ENCODE measurements around the gene NLGN3. TPM values are rescaled to one million over a fixed set of nuclear protein-coding genes. Genes with fewer than 3 reads are reported as not detected.

NLGN3 gene
- polyA plus RNA-seq = 1 to 10 TPM in 1 of 4 donors, under 1 TPM in 3; 0.27 to 1.2 (median 0.62) TPM
- long read RNA-seq, donor 1 = 0 reads
- long read RNA-seq, donor 2 = 0 reads
- long read RNA-seq, donor 3 = 0 reads
- long read RNA-seq, donor 4 = 0 reads
- long read RNA-seq, donor 5 = 0 reads
- long read RNA-seq, donor 6 = 0 reads
- long read RNA-seq, donor 7 = 0 reads
- long read RNA-seq, donor 8 = 0 reads
- long read RNA-seq, donor 9 = 0 reads
- long read RNA-seq, donor 10, partial matches to known transcripts = 0 of 2 reads
- long read RNA-seq, donor 10, other reads (novel, unspliced or antisense) = 0 of 2 reads

DNA sequence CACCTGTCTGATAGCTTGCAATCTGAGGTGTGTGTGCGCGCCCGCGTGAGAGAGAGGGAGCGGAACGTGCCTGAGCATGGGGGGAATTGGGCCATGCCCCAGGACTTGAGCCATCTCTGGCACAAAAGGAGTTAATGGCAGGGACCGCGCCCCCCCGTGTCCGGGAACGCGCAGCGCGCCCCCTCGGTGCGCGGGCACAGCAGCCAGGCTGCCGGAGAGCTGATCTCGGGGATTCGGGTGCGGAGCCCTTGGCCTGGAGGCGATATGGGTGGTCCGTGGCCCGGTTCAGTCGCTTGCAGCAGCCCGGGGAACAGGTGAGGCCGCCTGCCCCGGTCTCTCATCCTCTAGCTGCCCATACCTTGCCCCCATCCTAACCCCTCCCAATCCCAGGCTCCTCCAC is at the start of gene NLGN3:
Gene NLGN3, plus strand, starts transcription at position 191 of the 400 bp plus-strand sequence. CDS start 2,909 bp downstream, outside the sequence.
- Histone ChIP-seq H3K9me3 (ENCODE audit: control insufficient read depth in 2 of 2, insufficient read depth in 1 of 2, low read depth in 1 of 2, low read length in 1 of 2) (no peaks in the 10 kb centered on the region), H3K36me3 (ENCODE audit: control insufficient read depth in 3 of 3, insufficient read depth in 2 of 3, low read depth in 1 of 3, low read length in 3 of 3) (peaks cover 0 to 22% (median 3%) of the 10 kb centered on the region in 3 donors), H3K27ac (ENCODE audit: low read depth in 1 of 3, low read length in 2 of 3) (no peak within 1 kb of the TSS), H3K4me1 (ENCODE audit: control insufficient read depth in 3 of 3, insufficient read depth in 2 of 3, low read depth in 1 of 3, low read length in 2 of 3) (peaks cover 0 to 9% (median 0%) of the 10 kb centered on the region in 3 donors), H3K4me3 (ENCODE audit: low read depth in 1 of 3, low read length in 3 of 3) (peak within 1 kb of the TSS in 1 of 3 donors; percentile 25), H3K27me3 (ENCODE audit: control insufficient read depth in 3 of 3, insufficient read depth in 3 of 3, low read length in 3 of 3) (no peaks in the 10 kb centered on the region)
- 28 to 46% methylated on average over 25 to 28 of the region's 28 CpGs; no CpG with 5 or more reads in 1 of the 3 donors for WGBS, 3 donors
- no peak for FAIRE-seq
- DNase-seq = peak in 1 of 2 donors; percentile 25

DNA sequence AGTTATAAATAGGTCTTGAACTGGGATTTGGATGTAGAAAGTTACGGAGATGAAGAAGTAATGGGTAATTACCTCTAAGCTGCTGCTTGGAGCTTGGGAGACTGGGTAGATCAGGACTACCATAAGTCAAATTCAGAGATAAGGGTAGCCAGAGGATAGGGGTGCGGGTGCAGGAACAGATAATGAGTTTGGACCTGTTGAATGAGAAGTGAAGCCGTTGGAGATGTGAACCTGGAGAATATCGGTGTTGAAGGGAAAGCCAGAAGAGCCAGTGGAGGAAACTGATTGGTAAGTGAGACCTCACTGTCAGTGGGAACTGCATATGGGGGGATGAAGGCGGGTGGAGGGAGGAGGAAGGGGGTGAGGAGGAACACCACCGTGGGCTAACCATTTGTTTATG is 49.6 kb upstream of the NLGN3 start:
- H3K27me3 ChIP-seq (ENCODE audit: control insufficient read depth in 3 of 3, insufficient read depth in 3 of 3, low read length in 3 of 3) = no peaks in the 10 kb centered on the region
- DNase-seq (no peak), FAIRE-seq (no peak)
- H3K27ac ChIP-seq (ENCODE audit: low read depth in 1 of 3, low read length in 2 of 3) = no peak overlapping the region
- peaks cover 0 to 16% (median 0%) of the 10 kb centered on the region in 3 donors for H3K4me1 ChIP-seq (ENCODE audit: control insufficient read depth in 3 of 3, insufficient read depth in 2 of 3, low read depth in 1 of 3, low read length in 2 of 3)
- no peaks in the 10 kb centered on the region for H3K36me3 ChIP-seq (ENCODE audit: control insufficient read depth in 3 of 3, insufficient read depth in 2 of 3, low read depth in 1 of 3, low read length in 3 of 3)
- no peaks in the 10 kb centered on the region for H3K9me3 ChIP-seq (ENCODE audit: control insufficient read depth in 2 of 2, insufficient read depth in 1 of 2, low read depth in 1 of 2, low read length in 1 of 2)
- 24 to 48% (median 47%) methylated on average over 5 to 6 of the region's 6 CpGs for WGBS, 3 donors
- peak overlapping the region; percentile 30 to 78 (median 62) for H3K4me3 ChIP-seq (ENCODE audit: low read depth in 1 of 3, low read length in 3 of 3)

DNA sequence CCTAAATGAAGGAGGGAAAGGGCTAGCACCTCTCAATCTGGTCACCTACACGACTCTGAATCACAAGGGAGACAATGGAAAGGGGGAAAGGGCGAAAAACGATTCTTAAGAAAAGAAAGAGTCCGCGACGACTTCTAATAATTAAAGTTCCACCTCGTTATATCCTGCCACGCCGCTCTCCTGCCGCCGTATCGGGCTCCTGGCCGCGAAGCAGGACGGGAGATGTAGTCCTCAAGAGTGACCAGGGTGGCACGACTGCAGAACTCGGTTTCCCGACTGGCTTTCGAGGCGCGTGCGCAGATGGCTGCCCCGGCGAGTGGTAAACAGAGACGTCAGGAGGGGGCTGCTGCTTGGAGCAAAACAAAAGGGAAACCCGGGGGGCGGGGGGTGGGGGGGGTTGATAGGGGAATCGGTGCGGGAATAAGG is 49.1 kb upstream of the NLGN3 start, which contains the start of gene FOXO4:
Gene FOXO4, plus strand, starts transcription at position 297 of the 426 bp plus-strand sequence. CDS start 678 bp downstream, outside the sequence.
- 1 to 21% (median 2%) methylated on average over 21 to 29 of the region's 29 CpGs for WGBS, 3 donors
- no peak for FAIRE-seq
- H3K27me3 ChIP-seq (ENCODE audit: control insufficient read depth in 3 of 3, insufficient read depth in 3 of 3, low read length in 3 of 3) = no peaks in the 10 kb centered on the region
- peak within 1 kb of the TSS in 2 of 3 donors; percentile 49 to 83 for H3K27ac ChIP-seq (ENCODE audit: low read depth in 1 of 3, low read length in 2 of 3)
- H3K4me3 ChIP-seq (ENCODE audit: low read depth in 1 of 3, low read length in 3 of 3) = peak within 1 kb of the TSS; percentile 49 to 78 (median 62)
- H3K4me1 ChIP-seq (ENCODE audit: control insufficient read depth in 3 of 3, insufficient read depth in 2 of 3, low read depth in 1 of 3, low read length in 2 of 3) = peaks cover 0 to 16% (median 0%) of the 10 kb centered on the region in 3 donors
- DNase-seq = peak; percentile 86 to 90
- H3K36me3 ChIP-seq (ENCODE audit: control insufficient read depth in 3 of 3, insufficient read depth in 2 of 3, low read depth in 1 of 3, low read length in 3 of 3) = no peaks in the 10 kb centered on the region
- H3K9me3 ChIP-seq (ENCODE audit: control insufficient read depth in 2 of 2, insufficient read depth in 1 of 2, low read depth in 1 of 2, low read length in 1 of 2) = no peaks in the 10 kb centered on the region

DNA sequence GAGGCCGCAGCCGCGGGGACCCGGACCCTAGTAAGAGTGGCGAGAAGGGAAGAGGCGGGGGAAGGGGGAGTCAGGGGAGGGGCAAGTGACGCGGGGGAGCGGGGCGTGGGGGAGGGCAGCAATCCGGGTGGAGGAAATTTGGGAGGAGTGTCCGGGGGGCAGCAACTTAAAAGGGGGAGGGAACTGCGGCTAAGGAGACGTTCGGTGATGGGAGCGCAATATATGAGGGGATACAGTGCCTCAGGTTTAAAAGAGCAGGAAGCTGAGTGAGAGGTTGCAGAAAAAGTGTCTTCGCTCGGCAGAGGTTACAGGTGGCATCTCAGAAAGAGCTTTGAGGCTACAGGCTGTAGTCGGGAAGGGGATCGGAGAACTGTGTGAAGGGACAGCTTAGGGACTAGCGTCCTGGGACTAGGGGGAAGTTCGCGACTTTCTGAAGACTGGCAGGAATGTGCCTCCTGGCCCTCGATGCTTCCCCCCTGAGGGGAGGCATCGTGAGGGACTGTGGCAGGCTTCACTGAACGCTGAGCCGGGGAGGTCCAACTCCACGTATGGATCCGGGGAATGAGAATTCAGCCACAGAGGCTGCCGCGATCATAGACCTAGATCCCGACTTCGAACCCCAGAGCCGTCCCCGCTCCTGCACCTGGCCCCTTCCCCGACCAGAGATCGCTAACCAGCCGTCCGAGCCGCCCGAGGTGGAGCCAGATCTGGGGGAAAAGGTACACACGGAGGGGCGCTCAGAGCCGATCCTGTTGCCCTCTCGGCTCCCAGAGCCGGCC is 48.5 kb upstream of the NLGN3 start:
- H3K4me1 ChIP-seq (ENCODE audit: control insufficient read depth in 3 of 3, insufficient read depth in 2 of 3, low read depth in 1 of 3, low read length in 2 of 3) = peaks cover 0 to 19% (median 0%) of the 10 kb centered on the region in 3 donors
- H3K27me3 ChIP-seq (ENCODE audit: control insufficient read depth in 3 of 3, insufficient read depth in 3 of 3, low read length in 3 of 3) = no peaks in the 10 kb centered on the region
- WGBS, 3 donors = 1 to 21% (median 5%) methylated on average over 26 to 46 of the region's 46 CpGs
- DNase-seq (peak; percentile 20 to 61), FAIRE-seq (no peak)
- H3K36me3 ChIP-seq (ENCODE audit: control insufficient read depth in 3 of 3, insufficient read depth in 2 of 3, low read depth in 1 of 3, low read length in 3 of 3) = peaks cover 0 to 5% (median 0%) of the 10 kb centered on the region in 3 donors
- no peaks in the 10 kb centered on the region for H3K9me3 ChIP-seq (ENCODE audit: control insufficient read depth in 2 of 2, insufficient read depth in 1 of 2, low read depth in 1 of 2, low read length in 1 of 2)
- H3K27ac ChIP-seq (ENCODE audit: low read depth in 1 of 3, low read length in 2 of 3) = peak overlapping the region in 2 of 3 donors; percentile 47 to 83
- H3K4me3 ChIP-seq (ENCODE audit: low read depth in 1 of 3, low read length in 3 of 3) = peak overlapping the region; percentile 49 to 78 (median 62)

DNA sequence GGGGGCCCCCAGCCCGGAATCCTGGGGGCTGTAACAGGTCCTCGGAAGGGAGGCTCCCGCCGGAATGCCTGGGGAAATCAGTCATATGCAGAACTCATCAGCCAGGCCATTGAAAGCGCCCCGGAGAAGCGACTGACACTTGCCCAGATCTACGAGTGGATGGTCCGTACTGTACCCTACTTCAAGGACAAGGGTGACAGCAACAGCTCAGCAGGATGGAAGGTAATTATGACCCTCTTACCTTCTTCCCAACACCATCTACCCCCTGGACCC is 47.9 kb upstream of the NLGN3 start:
- DNase-seq (no peak), FAIRE-seq (no peak)
- 4 to 31% (median 5%) methylated on average over 4 to 9 of the region's 9 CpGs for WGBS, 3 donors
- H3K4me3 ChIP-seq (ENCODE audit: low read depth in 1 of 3, low read length in 3 of 3) = peak overlapping the region; percentile 49 to 78 (median 62)
- peak overlapping the region in 2 of 3 donors; percentile 20 to 83 for H3K27ac ChIP-seq (ENCODE audit: low read depth in 1 of 3, low read length in 2 of 3)
- peaks cover 0 to 20% (median 0%) of the 10 kb centered on the region in 3 donors for H3K4me1 ChIP-seq (ENCODE audit: control insufficient read depth in 3 of 3, insufficient read depth in 2 of 3, low read depth in 1 of 3, low read length in 2 of 3)
- no peaks in the 10 kb centered on the region for H3K27me3 ChIP-seq (ENCODE audit: control insufficient read depth in 3 of 3, insufficient read depth in 3 of 3, low read length in 3 of 3)
- no peaks in the 10 kb centered on the region for H3K9me3 ChIP-seq (ENCODE audit: control insufficient read depth in 2 of 2, insufficient read depth in 1 of 2, low read depth in 1 of 2, low read length in 1 of 2)
- H3K36me3 ChIP-seq (ENCODE audit: control insufficient read depth in 3 of 3, insufficient read depth in 2 of 3, low read depth in 1 of 3, low read length in 3 of 3) = peaks cover 0 to 7% (median 0%) of the 10 kb centered on the region in 3 donors

DNA sequence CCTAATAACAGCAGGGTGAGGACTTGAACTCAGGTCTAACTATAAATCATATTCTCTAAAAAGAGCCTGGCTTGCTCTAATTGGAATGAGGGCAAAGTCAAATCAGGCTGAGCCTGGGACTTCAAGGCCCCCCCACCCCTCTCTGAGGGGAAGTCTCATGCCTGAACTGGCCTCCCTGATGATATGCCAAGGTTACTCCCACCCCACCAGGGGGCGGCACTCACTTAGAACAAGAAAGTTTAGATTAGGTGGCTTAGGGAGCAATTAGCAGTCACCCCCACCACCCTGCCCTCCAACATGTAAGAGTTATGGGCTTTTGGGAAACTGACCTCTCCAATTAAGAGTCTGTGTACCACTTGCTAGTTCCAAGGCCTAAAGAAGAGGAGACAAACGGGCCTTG is 46.3 kb upstream of the NLGN3 start:
- Histone ChIP-seq H3K4me3 (ENCODE audit: low read depth in 1 of 3, low read length in 3 of 3) (no peak overlapping the region), H3K4me1 (ENCODE audit: control insufficient read depth in 3 of 3, insufficient read depth in 2 of 3, low read depth in 1 of 3, low read length in 2 of 3) (peaks cover 0 to 36% (median 4%) of the 10 kb centered on the region in 3 donors), H3K27me3 (ENCODE audit: control insufficient read depth in 3 of 3, insufficient read depth in 3 of 3, low read length in 3 of 3) (no peaks in the 10 kb centered on the region), H3K36me3 (ENCODE audit: control insufficient read depth in 3 of 3, insufficient read depth in 2 of 3, low read depth in 1 of 3, low read length in 3 of 3) (peaks cover 0 to 10% (median 0%) of the 10 kb centered on the region in 3 donors), H3K27ac (ENCODE audit: low read depth in 1 of 3, low read length in 2 of 3) (no peak overlapping the region), H3K9me3 (ENCODE audit: control insufficient read depth in 2 of 2, insufficient read depth in 1 of 2, low read depth in 1 of 2, low read length in 1 of 2) (no peaks in the 10 kb centered on the region)
- WGBS, 3 donors = 0 to 21% (median 12%) methylated on average over 2 of the region's 2 CpGs
- DNase-seq = peak; percentile 55 to 66
- no peak for FAIRE-seq

DNA sequence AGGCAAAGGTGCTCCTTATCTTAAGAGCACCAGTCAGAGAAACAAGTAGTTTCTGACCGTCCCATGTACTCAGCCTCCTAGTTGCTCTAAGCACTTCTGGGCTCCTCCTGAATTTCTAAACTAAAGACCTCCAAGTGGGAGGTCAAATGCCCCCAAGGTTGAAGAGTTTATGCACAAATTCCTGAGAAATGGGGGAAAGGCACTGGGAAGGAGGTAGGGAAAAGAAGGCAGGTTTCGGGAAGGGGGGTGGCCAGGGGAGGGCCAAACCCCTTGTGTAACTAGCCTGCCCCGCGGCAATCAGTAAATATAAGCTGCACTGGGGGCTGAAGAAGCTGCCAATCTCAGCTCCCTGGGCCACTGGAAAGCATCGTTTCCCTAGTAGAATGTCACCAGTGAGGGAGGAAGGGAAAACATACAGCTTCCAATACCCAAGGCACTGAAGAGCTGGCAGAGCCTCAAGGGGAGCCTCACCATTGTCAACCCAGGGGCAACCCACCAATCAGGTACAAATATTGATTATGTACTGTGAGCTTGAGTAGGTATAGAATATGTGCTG is 45.6 kb upstream of the NLGN3 start:
- Histone ChIP-seq H3K36me3 (ENCODE audit: control insufficient read depth in 3 of 3, insufficient read depth in 2 of 3, low read depth in 1 of 3, low read length in 3 of 3) (peaks cover 0 to 10% (median 0%) of the 10 kb centered on the region in 3 donors), H3K4me3 (ENCODE audit: low read depth in 1 of 3, low read length in 3 of 3) (no peak overlapping the region), H3K27me3 (ENCODE audit: control insufficient read depth in 3 of 3, insufficient read depth in 3 of 3, low read length in 3 of 3) (no peaks in the 10 kb centered on the region), H3K27ac (ENCODE audit: low read depth in 1 of 3, low read length in 2 of 3) (no peak overlapping the region), H3K9me3 (ENCODE audit: control insufficient read depth in 2 of 2, insufficient read depth in 1 of 2, low read depth in 1 of 2, low read length in 1 of 2) (no peaks in the 10 kb centered on the region), H3K4me1 (ENCODE audit: control insufficient read depth in 3 of 3, insufficient read depth in 2 of 3, low read depth in 1 of 3, low read length in 2 of 3) (peaks cover 0 to 43% (median 7%) of the 10 kb centered on the region in 3 donors)
- 69 to 80% (median 71%) methylated on average over 5 of the region's 5 CpGs for WGBS, 3 donors
- no peak for FAIRE-seq
- no peak for DNase-seq

DNA sequence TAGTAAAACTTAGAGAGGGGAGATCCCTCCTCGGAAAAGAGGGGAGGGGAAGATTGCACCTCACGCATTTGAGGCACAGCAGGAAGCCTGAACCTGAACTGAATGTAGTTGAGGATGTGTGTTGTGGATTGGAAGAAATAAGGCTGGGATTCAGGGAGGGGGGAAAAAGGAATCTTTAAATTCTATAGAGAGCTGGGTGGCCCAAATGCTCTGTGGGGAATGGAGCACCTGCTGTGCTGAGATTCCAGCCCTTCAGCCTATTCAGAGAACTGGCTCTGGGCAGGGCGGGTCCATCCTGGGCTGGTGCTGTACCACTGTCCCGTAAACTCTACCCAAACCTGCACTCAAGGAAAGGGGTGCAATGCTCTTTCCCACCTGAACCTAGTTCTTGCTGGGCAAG is 44.9 kb upstream of the NLGN3 start:
- H3K9me3 ChIP-seq (ENCODE audit: control insufficient read depth in 2 of 2, insufficient read depth in 1 of 2, low read depth in 1 of 2, low read length in 1 of 2) = no peaks in the 10 kb centered on the region
- H3K27ac ChIP-seq (ENCODE audit: low read depth in 1 of 3, low read length in 2 of 3) = no peak overlapping the region
- H3K27me3 ChIP-seq (ENCODE audit: control insufficient read depth in 3 of 3, insufficient read depth in 3 of 3, low read length in 3 of 3) = no peaks in the 10 kb centered on the region
- 70 to 89% (median 84%) methylated on average over 4 of the region's 4 CpGs for WGBS, 3 donors
- no peak overlapping the region for H3K4me3 ChIP-seq (ENCODE audit: low read depth in 1 of 3, low read length in 3 of 3)
- peaks cover 0 to 51% (median 7%) of the 10 kb centered on the region in 3 donors for H3K4me1 ChIP-seq (ENCODE audit: control insufficient read depth in 3 of 3, insufficient read depth in 2 of 3, low read depth in 1 of 3, low read length in 2 of 3)
- FAIRE-seq (no peak), DNase-seq (no peak)
- H3K36me3 ChIP-seq (ENCODE audit: control insufficient read depth in 3 of 3, insufficient read depth in 2 of 3, low read depth in 1 of 3, low read length in 3 of 3) = peaks cover 0 to 10% (median 0%) of the 10 kb centered on the region in 3 donors

All from small intestine (tissue), 16 donors.